ENCODE data around the gene EGFLAM. TPM values are rescaled to one million over a fixed set of nuclear protein-coding genes. Genes with fewer than 3 reads are reported as not detected.

The EGFLAM gene
- total RNA-seq, 1 experiment from 2014 or later = 0.33 TPM

- Mint-ChIP-seq H3K4me3 (peak overlapping the region; percentile 2 to 7; a peak in 1 of 5 replicates), H3K9me3 (no peaks in the 10 kb centered on the region), H3K27me3 (ENCODE audit: low read depth) (peaks cover 71% of the 10 kb centered on the region), H3K36me3 (ENCODE audit: insufficient read depth in 1 of 3, low read depth in 3 of 3) (no peaks in the 10 kb centered on the region), H3K4me1 (peaks cover 3 to 5% of the 10 kb centered on the region in 2 experiments; a peak in 3 of 4 replicates), H3K27ac (no peak overlapping the region)
- no peak overlapping the region for H3K56ac ChIP-seq (ENCODE audit: insufficient read length, low read depth, low read length)
- no peak overlapping the region for H3K4ac ChIP-seq (ENCODE audit: low read depth, low read length)
- H2BK5ac ChIP-seq (ENCODE audit: insufficient read length, low read length) = no peak overlapping the region
- H3K9ac ChIP-seq (ENCODE audit: extremely low read depth, insufficient read length, low read length) = no peak overlapping the region
- DNase-seq = peak; percentile 74
- no peaks in the 10 kb centered on the region for H3K79me1 ChIP-seq (ENCODE audit: insufficient read depth, low read depth, low read length, poor library complexity, severe bottlenecking)
- no peak overlapping the region for H3K14ac ChIP-seq (ENCODE audit: insufficient read depth, low read length)
- H3K27ac ChIP-seq (ENCODE audit: insufficient read length, low read depth, low read length) = no peak overlapping the region
- no peak overlapping the region for H4K8ac ChIP-seq (replicated peaks; ENCODE audit: insufficient read length, low read depth, low read length)
- 0 out of 2 replicates have a peak, but pooled peaks cover 2% of the 10 kb centered on the region for H3K4me1 ChIP-seq (ENCODE audit: insufficient read depth, low read length)
- H2AFZ ChIP-seq (ENCODE audit: low read length) = no peak overlapping the region
- no peaks in the 10 kb centered on the region for H3K23me2 ChIP-seq (ENCODE audit: insufficient read length, low read depth, low read length, poor library complexity, severe bottlenecking)
- H2BK120ac ChIP-seq (ENCODE audit: low read depth, low read length, poor library complexity, severe bottlenecking) = no peak overlapping the region
- no peak overlapping the region for H3K23ac ChIP-seq (ENCODE audit: insufficient read length, low read depth, low read length)
- no peak overlapping the region for H3T11ph ChIP-seq (ENCODE audit: low read length)
- TF ChIP-seq CTCF (conservative IDR thresholded peaks at IDR 0.05) = peak; percentile 86
- no peak overlapping the region for H2BK15ac ChIP-seq (ENCODE audit: low read depth, low read length)
- no peak overlapping the region for H3K18ac ChIP-seq (ENCODE audit: insufficient read length, low read depth, low read length)
- WGBS (ENCODE audit: extremely low coverage, insufficient read length, low lambda C conversion rate) = no CpG with 5 or more reads among the region's 13 CpGs
- H3K79me2 ChIP-seq (ENCODE audit: insufficient read depth, low read length) = no peaks in the 10 kb centered on the region
- no peak overlapping the region for H2AK5ac ChIP-seq (ENCODE audit: insufficient read length, low read length)
- H3K9me3 ChIP-seq (ENCODE audit: control insufficient read depth, low read depth, low read length) = no peaks in the 10 kb centered on the region
- H3K4me2 ChIP-seq (ENCODE audit: insufficient read depth, insufficient read length, low read length) = peak overlapping the region; percentile 10
- H2BK20ac ChIP-seq (ENCODE audit: low read depth, low read length, poor library complexity, severe bottlenecking) = no peak overlapping the region
- H3K27me3 ChIP-seq (ENCODE audit: insufficient read depth, low read length) = peaks cover 2% of the 10 kb centered on the region; the same call in 1 of the 2 replicates
- no peaks in the 10 kb centered on the region for H4K20me1 ChIP-seq (ENCODE audit: control insufficient read depth, insufficient read depth, insufficient read length)
- no peak overlapping the region for H2BK12ac ChIP-seq (ENCODE audit: insufficient read length, low read depth, low read length)
- no peak overlapping the region for H4K5ac ChIP-seq (ENCODE audit: insufficient read length, low read depth, low read length)
- H4K91ac ChIP-seq (ENCODE audit: insufficient read length, low read depth, low read length) = no peak overlapping the region
These were observed 7.3 kb downstream of the EGFLAM start for GRCh38 chr5:38265546-38266179.
